ENCODE measurements around the gene SLC26A6.

Gene SLC26A6

DNA sequence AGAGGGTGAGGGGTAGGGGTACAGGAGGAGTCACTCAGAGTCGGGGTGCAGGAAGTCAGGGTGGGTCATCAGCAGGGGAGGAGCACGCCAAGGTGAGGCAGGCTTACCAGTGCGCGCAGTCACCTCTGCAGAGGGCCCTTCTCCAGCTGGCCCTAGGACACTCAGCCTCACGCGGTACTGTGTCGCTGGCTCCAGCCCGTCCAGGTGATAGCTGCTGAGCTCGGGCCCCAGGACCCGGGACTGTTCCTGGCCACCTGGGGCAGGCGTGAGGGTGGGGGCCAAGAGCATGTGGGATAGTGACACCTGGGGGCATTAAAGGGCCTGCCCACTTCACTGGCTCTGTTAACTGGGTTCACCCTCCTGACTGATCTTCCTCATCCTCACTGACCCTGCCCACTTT is 47.6 kb downstream of the SLC26A6 start:
- ATAC-seq = no peak
- Mint-ChIP-seq H3K4me1 (peaks cover 16% of the 10 kb centered on the region), H3K27ac (no peak overlapping the region), H3K4me3 (no peak overlapping the region), H3K9me3 (no peaks in the 10 kb centered on the region), H3K36me3 (no peaks in the 10 kb centered on the region)
- DNase-seq (ENCODE audit: low spot score in 2 of 2) = no peak

DNA sequence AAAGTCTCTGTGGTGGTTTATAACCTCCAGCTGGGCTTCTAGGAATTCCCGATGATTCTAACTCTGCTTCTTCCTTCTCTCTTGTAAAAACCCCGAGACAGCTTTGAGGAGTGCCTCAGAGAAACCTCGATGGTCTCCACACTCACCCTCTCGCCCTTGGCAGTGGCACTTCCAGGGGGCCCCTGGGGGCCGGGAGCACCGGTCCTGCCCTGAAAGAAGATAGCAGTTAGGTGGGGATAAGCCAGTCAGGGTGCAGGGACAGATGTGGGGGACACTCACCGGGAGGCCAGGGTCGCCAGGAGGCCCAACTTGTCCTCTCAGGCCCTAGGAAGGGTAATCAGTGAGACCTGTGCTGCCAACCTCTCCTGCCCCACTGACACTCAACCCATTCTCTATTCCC is 49.9 kb downstream of the SLC26A6 start:
- no peak for ATAC-seq
- Mint-ChIP-seq H3K27ac (no peak overlapping the region), H3K4me3 (no peak overlapping the region), H3K9me3 (no peaks in the 10 kb centered on the region), H3K36me3 (no peaks in the 10 kb centered on the region), H3K4me1 (peaks cover 16% of the 10 kb centered on the region)
- DNase-seq (ENCODE audit: low spot score in 2 of 2) = no peak

DNA sequence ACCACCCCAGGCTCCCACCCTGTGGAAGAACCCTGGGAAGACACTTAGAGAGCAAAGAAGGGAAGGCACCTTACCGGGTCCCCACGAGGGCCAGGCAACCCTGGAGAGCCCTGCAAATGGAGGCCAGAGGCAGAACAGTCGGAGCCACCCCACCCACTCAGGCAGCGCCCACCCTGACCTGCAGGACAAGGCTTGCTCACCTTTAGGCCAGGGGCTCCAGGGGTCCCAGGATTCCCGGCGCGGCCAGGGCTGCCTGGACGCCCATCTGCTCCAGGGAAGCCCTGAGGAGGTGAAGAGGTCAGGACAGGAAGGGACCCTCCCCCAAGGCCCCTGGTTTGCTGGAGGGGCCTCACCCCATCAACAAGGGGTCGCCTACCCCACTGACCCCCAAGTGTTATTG is 50.4 kb downstream of the SLC26A6 start:
- peaks cover 16% of the 10 kb centered on the region for H3K4me1 Mint-ChIP-seq
- peak overlapping the region; percentile 54 for H3K27ac Mint-ChIP-seq
- no peaks in the 10 kb centered on the region for H3K9me3 Mint-ChIP-seq
- DNase-seq (ENCODE audit: low spot score in 2 of 2) (no peak), ATAC-seq (no peak)
- H3K4me3 Mint-ChIP-seq = no peak overlapping the region
- no peaks in the 10 kb centered on the region for H3K36me3 Mint-ChIP-seq

DNA sequence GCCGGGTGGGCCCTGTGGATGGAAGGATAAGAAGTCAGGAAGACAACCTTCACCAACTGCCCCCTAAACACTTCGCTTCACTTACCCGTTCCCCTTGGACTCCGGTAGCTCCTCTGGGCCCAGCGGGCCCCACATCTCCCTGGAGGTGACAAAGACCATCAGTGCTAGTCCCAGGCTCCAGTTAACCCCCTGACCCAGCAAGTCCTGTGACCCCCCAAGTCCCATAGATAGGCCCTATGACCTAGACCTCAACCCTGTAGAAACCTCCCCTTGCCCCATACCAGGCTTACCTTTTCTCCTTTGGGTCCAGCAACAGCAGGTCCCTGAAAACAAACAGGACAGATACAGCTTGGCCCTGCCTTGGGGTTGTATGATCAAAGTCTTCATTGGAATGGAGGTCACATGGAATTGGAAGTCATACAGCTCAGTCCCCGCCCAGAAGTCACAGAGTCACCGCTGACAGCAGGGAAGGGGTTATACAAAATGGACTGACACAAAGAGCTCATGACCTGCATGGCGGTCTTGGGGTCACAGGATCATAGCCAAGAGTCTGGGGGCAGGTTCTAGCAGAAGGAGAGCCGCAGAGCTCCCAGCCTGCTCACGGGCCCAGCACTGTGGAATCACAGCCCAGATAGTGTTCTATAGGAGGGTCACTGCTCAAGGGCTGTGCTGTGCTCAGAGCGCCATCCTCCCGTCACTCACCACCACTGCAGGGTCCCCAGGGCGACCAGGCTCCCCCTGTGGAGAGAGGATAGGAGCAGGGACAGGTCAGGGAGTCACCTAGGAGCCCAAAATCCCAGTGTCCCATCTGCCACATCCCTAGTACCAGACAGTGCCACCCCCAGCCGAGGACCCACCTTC is 53.4 kb downstream of the SLC26A6 start:
- Mint-ChIP-seq H3K27ac (peak overlapping the region; percentile 86), H3K9me3 (no peaks in the 10 kb centered on the region), H3K4me3 (no peak overlapping the region), H3K4me1 (no peaks in the 10 kb centered on the region), H3K36me3 (no peaks in the 10 kb centered on the region)
- no peak for ATAC-seq
- no peak for DNase-seq (ENCODE audit: low spot score in 2 of 2)

DNA sequence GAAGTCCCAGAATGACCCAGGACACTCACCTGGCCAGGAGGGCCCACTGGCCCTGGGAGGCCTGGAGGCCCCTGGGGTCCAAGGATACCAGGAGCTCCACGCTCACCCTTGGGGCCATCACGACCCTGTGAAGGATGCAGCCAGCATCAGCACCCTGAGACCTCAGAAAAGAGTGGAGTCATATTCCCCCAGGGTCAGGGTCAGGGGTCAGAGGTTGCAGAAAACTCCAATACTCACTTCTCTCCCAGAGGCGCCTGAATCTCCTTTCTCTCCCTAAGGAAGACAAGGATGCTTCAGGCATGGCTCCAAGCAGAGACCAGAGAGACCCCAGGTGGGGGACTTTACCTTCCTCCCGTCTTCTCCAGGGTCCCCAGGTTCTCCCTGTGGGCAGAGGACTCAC is 58.6 kb downstream of the SLC26A6 start:
- Mint-ChIP-seq H3K9me3 (no peaks in the 10 kb centered on the region), H3K36me3 (no peaks in the 10 kb centered on the region), H3K4me1 (no peaks in the 10 kb centered on the region), H3K4me3 (no peak overlapping the region), H3K27ac (no peak overlapping the region)
- DNase-seq (ENCODE audit: low spot score in 2 of 2) (no peak), ATAC-seq (no peak)
